KOPT-K1 (cell line): Measurements from ENCODE around the gene IRF9.

ENCODE experiments used
- H3K27ac ChIP-seq: fragments of 200-600 bp; sonication (generic); 2 replicates; pipeline ENCODE4 v1.5.1; 2016; ENCODE audit warnings: antibody characterized with exemption, mild to moderate bottlenecking, low read depth, low read length; ENCODE audit not compliant: poor library complexity, severe bottlenecking
- H3K36me3 ChIP-seq: fragments of 200-600 bp; sonication (generic); 2 replicates; pipeline ENCODE4 v1.5.1; 2017; ENCODE audit warnings: antibody characterized with exemption, mild to moderate bottlenecking, low read length, moderate library complexity; ENCODE audit not compliant: insufficient read depth
- H3K9me3 ChIP-seq: fragments of 200-600 bp; sonication (generic); 2 replicates; pipeline ENCODE4 v1.5.1; 2017; ENCODE audit warnings: antibody characterized with exemption, low read length, mild to moderate bottlenecking; ENCODE audit not compliant: insufficient read depth, poor library complexity, severe bottlenecking

Gene IRF9

GRCh38 chr14:24138396-24139271 lies 22.4 kb upstream of the IRF9 start:
- H3K36me3 ChIP-seq, result peaks cover 41% of the 10 kb centered on the region
- no peak overlapping the region for H3K27ac ChIP-seq
- no peaks in the 10 kb centered on the region for H3K9me3 ChIP-seq

GRCh38 chr14:24139272-24139934 lies 21.7 kb upstream of the IRF9 start:
- Histone ChIP-seq H3K36me3 (peaks cover 49% of the 10 kb centered on the region), H3K27ac (no peak overlapping the region), H3K9me3 (no peaks in the 10 kb centered on the region)

GRCh38 chr14:24141097-24141880 lies 19.8 kb upstream of the IRF9 start, which contains the start of gene EMC9:
EMC9 (minus strand) TSS chr14:24141591; CDS start chr14:24141304, 287 bp downstream.
- H3K9me3 ChIP-seq, result no peaks in the 10 kb centered on the region
- peak within 1 kb of the TSS; percentile 95 for H3K27ac ChIP-seq
- peaks cover 55% of the 10 kb centered on the region for H3K36me3 ChIP-seq

DNA sequence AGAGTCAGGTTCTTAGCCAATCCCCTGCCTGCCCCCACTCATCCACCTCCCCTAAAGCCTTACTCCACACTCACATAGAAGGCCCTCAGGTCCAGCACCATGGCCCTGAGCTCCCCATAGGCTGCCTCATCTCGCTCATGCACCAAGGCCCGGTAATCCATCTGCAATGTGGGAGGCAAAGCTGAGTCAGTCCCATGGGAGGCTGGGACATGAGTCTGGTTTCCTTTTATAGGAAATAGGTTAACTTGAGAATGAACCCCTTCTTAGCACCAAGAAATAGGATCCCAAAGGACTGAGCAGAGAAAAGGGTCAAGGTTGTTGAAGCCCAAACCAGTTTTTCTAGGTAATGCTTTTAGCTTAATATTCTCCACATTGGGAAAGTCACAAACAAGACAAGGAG lies 17.6 kb upstream of the IRF9 start:
- peaks cover 42% of the 10 kb centered on the region for H3K36me3 ChIP-seq
- H3K27ac ChIP-seq, result no peak overlapping the region
- H3K9me3 ChIP-seq, result no peaks in the 10 kb centered on the region

- H3K9me3 ChIP-seq, result no peaks in the 10 kb centered on the region
- H3K27ac ChIP-seq, result no peak overlapping the region
- peaks cover 42% of the 10 kb centered on the region for H3K36me3 ChIP-seq
Measured at GRCh38 chr14:24144451-24144850, 16.6 kb upstream of the IRF9 start.

- no peaks in the 10 kb centered on the region for H3K9me3 ChIP-seq
- H3K36me3 ChIP-seq, result peaks cover 46% of the 10 kb centered on the region
- peak overlapping the region; percentile 96 for H3K27ac ChIP-seq
Measured at GRCh38 chr14:24145219-24145618, 15.8 kb upstream of the IRF9 start.

- Histone ChIP-seq H3K27ac (peak overlapping the region; percentile 96), H3K36me3 (peaks cover 53% of the 10 kb centered on the region), H3K9me3 (no peaks in the 10 kb centered on the region)
Measured at GRCh38 chr14:24145690-24146452, 15.2 kb upstream of the IRF9 start.

DNA sequence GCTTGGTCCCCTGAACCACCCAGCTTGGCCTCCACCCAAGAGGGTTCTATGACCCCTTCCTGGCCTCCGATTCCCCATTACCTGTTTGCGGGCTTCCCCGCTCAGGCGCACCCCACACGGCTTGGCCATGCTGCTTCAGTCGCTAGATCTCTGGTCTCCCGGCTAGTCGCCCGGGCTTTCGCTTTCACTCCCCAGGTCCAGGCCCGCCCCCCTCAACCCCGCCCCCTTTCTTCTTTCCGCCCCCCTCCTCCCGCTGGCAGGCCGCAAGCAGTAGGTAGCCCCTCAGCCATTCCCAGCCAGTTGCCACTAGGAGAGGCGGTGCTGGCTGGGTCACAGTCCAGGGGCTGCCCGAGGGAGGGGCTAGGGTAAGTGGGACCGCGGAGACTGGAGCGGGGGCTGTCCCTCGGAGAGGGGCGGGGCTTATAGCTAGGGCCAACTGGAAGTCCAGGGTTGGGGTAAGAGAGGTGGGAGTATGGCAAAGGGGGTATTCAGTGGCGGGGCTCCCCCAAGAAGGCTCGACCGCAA lies 14.6 kb upstream of the IRF9 start, which contains the start of gene PSME2:
TSS of gene PSME2 (minus strand) at position 158 of the 525 bp plus-strand sequence. CDS start at position 129, 29 bp downstream.
- H3K9me3 ChIP-seq, result no peaks in the 10 kb centered on the region

DNA sequence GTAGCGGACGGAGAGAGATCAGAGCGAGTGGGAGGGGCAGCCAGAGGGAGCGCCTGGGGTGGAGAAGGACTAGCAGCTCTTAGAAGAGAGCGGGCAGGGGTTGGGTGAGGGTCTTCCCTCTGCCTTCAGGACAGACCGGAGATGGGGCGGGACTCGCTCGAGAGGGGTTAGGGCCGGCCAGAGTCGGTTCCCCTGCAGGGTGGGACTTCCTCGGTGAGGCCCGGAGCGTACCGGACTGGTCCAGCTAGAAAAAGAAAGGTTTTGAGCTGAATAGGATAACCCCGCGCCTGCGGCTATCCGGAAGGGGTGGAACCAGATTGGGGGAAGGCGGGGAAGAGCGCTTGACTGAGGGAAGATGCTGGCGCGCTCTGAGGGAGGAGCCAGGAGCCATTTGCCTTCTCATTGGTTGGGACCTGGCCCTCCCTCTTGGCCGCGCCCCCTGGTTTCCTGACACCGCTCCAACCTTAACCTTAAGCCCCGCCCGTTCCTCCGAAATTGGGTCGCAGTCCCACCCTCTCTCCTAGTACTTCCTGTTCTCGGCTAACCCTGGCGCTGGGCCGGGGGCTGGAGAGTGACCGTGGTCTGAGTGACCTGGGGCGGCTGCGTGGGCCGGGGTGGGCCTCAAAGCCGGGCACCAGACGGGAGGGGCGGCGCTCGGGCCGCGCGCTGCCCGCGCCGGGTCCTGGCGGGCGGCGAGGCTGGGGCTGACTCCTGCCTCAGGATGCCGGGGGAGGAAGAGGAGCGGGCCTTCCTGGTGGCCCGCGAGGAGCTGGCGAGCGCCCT lies 13.9 kb upstream of the IRF9 start, which contains the start of gene RNF31:
TSS of gene RNF31 (plus strand) at position 521 of the 783 bp plus-strand sequence. CDS start at position 722, 201 bp downstream.
- Histone ChIP-seq H3K9me3 (no peaks in the 10 kb centered on the region), H3K27ac (peak within 1 kb of the TSS; percentile 96), H3K36me3 (peaks cover 65% of the 10 kb centered on the region)

More for the DNA sequence above, 14.6 kb upstream of the IRF9 start, which contains the start of gene PSME2:
- peak within 1 kb of the TSS; percentile 96 for H3K27ac ChIP-seq
- H3K36me3 ChIP-seq, result peaks cover 59% of the 10 kb centered on the region

- peaks cover 67% of the 10 kb centered on the region for H3K36me3 ChIP-seq
- peak overlapping the region; percentile 96 for H3K27ac ChIP-seq
- H3K9me3 ChIP-seq, result no peaks in the 10 kb centered on the region
Measured at GRCh38 chr14:24147761-24148428, 13.2 kb upstream of the IRF9 start.

DNA sequence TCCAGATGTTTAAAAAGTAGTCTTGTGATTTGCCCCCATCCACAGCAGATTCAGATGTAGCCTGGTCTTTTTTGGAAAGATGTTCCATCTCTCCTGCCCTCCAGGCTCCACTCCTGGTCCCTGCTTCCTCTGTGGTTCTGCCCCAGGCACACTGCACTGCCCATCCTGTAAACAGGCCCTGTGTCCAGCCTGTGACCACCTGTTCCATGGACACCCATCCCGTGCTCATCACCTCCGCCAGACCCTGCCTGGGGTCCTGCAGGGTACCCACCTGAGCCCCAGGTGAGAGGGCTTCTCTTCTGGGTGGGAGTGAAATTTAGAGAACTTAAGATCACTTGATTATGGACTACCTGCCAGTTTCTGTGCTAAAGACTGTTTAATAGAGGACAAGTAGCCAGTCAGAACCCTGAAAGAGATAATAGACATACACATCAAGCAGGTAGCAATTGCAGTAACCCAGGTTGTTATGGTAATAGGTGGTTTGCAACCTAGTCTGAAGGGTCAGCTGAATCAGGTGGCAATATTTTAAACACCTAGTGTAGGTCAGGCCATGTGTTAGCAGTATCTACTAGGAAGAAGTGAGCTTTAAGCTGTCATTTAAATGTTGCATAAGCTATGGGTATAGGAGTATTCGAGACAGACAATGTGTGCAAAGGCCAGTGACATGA lies 11.6 kb upstream of the IRF9 start:
- Histone ChIP-seq H3K9me3 (no peaks in the 10 kb centered on the region), H3K36me3 (peaks cover 57% of the 10 kb centered on the region), H3K27ac (no peak overlapping the region)

DNA sequence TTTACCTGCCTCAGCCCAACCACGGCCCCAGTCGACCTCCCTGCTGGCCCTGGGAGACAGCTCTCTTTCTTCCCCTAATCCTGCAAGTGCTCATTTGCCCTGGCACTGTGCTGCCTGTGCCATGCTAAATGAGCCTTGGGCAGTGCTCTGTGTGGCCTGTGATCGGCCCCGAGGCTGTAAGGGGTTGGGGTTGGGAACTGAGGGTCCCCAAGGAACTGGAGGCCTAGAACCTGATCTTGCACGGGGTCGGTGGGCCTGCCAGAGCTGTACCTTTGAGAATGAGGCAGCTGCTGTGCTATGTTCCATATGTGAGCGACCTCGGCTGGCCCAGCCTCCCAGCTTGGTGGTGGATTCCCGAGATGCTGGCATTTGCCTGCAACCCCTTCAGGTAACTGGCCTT lies 11.0 kb upstream of the IRF9 start:
- H3K36me3 ChIP-seq, result peaks cover 57% of the 10 kb centered on the region
- no peaks in the 10 kb centered on the region for H3K9me3 ChIP-seq
- H3K27ac ChIP-seq, result no peak overlapping the region
